IPS-18c (cell line): ENCODE results near the gene C2orf76.

Experiments used
- H3K4me3 ChIP-seq: 2 replicates; pipeline ENCODE4 v1.7.0; 2013; ENCODE audit warnings: low read depth, mild to moderate bottlenecking, low read length, moderate library complexity; ENCODE audit not compliant: insufficient read depth
- H3K9me3 ChIP-seq: one replicate; pipeline ENCODE4 v1.6.1; 2013; ENCODE audit warnings: mild to moderate bottlenecking, low read length, moderate library complexity; ENCODE audit not compliant: control insufficient read depth, insufficient read depth

C2orf76 gene

DNA sequence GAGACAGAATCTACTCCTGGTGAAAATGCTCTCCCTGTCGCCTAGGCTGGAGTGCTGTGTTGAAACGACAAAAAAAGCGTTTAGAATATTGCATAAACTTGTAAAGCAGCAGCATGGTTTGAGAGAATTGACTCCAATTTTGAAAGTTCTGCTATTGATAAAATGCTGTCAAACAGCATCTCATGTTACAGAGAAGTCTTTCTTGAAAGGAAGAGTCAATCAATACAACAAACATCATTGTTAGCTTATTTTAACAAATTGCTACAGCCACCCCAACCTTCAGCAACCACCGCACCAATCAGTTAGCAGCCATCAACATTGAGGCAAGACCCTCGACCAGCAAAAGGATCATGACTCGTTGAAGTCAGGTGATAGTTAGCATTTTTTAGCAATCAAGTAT lies 6.9 kb downstream of the C2orf76 start:
- Histone ChIP-seq H3K9me3 (no peaks in the 10 kb centered on the region), H3K4me3 (no peak overlapping the region)

DNA sequence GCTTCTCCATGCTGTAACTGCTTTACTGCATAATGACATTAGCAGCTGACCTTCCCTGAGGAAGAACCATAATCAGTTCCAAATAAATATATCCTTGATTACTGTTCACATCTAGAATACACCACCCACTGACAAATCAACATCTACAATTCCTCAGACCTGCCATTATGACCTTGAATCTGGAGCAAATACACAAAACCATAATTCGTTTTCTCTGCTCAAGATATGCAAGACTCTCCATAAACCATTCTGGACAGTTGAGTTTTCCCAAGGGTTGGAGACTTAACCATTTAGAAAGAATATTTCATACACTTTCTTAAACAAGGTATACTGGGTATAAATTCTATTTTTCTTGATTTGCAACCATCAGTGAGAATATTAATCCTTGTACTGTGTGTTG lies 11.8 kb downstream of the C2orf76 start:
- Histone ChIP-seq H3K4me3 (no peak overlapping the region), H3K9me3 (no peaks in the 10 kb centered on the region)

DNA sequence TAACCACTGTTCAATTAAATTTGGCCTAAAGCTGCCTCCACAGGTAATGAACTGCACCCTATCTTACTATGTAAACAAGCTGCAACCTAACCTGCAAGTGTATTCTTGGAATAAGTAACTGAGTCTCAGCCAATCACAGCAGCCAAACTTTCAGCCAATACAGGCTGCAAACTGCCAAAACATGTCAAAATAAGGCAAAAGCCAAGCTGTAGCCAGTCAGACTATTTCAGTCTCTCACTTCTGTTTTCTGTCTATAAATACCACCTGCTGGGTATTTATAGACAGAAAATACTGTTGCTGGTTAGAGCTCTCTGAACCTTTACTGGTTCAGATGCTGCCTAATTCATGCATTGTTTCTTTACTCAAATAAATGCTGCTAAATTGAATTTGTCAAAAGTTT lies 14.3 kb downstream of the C2orf76 start:
- Histone ChIP-seq H3K9me3 (no peaks in the 10 kb centered on the region), H3K4me3 (no peak overlapping the region)

GRCh38 chr2:119350311-119350998 lies 16.2 kb downstream of the C2orf76 start:
- Histone ChIP-seq H3K4me3 (no peak overlapping the region), H3K9me3 (no peaks in the 10 kb centered on the region)

GRCh38 chr2:119349289-119349688 lies 17.3 kb downstream of the C2orf76 start:
- Histone ChIP-seq H3K4me3 (no peak overlapping the region), H3K9me3 (no peaks in the 10 kb centered on the region)

DNA sequence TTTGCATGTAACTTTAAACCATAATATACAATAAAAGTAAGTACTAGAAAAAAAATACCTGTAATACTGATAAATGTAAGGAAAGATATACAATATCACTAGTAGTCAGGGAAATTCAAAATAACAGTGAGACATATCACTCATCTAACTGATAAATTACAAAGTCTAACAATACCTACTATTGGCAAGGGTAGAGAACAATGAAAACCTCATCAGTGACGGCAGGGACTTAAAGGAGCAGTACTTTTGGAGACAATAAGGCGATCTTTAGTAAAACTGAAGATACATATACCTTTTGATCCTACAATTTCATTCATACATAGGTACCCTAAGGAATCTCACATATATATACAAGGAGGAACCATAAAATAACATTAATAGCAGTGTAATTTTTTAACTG lies 24.9 kb downstream of the C2orf76 start:
- Histone ChIP-seq H3K9me3 (no peaks in the 10 kb centered on the region), H3K4me3 (no peak overlapping the region)

GRCh38 chr2:119339562-119339923 lies 27.1 kb downstream of the C2orf76 start:
- Histone ChIP-seq H3K4me3 (no peak overlapping the region), H3K9me3 (no peaks in the 10 kb centered on the region)

- H3K9me3 ChIP-seq, result no peaks in the 10 kb centered on the region
- H3K4me3 ChIP-seq, result no peak overlapping the region
Observed at GRCh38 chr2:119338826-119339561, 27.6 kb downstream of the C2orf76 start.

- no peaks in the 10 kb centered on the region for H3K9me3 ChIP-seq
- no peak overlapping the region for H3K4me3 ChIP-seq
Observed at GRCh38 chr2:119338272-119338671, 28.4 kb downstream of the C2orf76 start.

- no peak overlapping the region for H3K4me3 ChIP-seq
- H3K9me3 ChIP-seq, result no peaks in the 10 kb centered on the region
Observed at GRCh38 chr2:119337749-119338148, 28.9 kb downstream of the C2orf76 start.

DNA sequence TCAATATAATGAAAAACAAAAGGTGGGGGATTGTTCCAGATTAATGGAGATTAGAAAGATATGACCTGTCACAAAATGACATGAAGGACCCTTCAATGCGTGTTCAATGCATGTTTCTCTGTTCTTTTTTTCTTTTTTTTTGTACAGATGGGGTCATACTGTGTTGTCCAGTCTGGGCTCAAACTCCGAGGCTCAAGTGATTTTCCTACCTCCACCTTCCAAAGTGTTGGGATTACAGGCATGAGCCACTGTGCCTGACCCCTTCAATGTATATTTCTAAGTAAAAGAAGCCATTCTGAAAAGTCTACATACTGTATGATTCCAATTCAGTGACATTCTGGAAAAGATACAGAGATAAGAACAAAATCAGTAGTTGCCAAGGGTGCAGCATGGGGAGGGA lies 32.8 kb downstream of the C2orf76 start:
- Histone ChIP-seq H3K9me3 (no peaks in the 10 kb centered on the region), H3K4me3 (no peak overlapping the region)

DNA sequence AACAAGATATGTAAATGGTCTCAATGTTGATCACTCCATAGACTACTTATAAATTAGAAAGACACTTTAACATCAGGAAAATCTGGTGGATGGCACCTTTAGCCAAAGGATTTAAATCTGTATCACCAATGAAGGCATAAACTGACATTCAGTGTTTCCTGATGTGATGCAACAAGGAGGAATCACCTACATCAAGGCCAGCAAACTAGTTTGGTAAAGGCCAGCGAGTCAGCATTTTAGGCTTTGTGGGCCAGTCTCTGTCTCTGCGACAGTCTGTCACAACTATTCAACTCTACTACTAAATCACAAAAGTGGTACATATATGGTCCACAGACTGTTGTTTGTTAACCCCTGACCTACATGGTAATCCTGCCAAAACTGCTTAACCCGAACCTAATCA lies 33.3 kb downstream of the C2orf76 start:
- Histone ChIP-seq H3K9me3 (no peaks in the 10 kb centered on the region), H3K4me3 (no peak overlapping the region)

DNA sequence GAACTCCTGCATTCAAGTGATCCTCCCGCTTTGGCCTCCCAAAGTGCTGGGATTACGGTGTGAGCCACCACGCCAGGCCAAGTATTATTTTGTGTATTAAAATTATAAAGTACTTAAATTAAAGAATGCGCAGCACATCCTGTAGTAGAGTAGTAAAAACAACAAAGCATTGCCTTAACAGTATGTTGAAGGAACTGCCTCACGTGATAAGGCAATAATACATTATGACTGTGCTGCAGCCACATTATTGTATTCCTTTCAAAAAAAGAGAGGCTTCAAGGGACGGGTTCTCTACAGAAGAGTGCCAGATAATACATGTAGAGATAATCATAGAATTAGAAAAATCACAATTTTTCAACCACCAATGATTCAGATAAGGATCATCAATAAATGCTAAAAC lies 33.7 kb downstream of the C2orf76 start:
- Histone ChIP-seq H3K9me3 (no peaks in the 10 kb centered on the region), H3K4me3 (no peak overlapping the region)

DNA sequence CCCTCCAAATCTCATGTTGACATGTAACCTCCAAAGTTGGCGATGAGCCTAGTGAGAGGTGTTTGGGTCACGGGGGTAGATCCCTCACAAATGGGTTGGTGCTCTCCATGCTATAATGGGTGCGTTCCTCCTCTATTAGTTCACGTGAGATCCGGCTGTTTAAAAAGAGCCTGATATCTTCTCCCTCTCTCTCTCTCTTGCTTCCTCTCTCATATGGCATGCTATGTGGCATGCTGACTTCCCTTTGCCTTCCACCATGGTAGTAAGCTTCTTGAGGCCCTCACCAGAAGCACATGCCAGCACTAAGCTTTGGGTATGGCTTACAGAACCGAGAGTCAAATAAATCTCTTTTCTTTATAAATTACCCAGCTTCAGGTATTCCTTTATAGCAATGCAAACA lies 39.2 kb downstream of the C2orf76 start:
- Histone ChIP-seq H3K4me3 (no peak overlapping the region), H3K9me3 (no peaks in the 10 kb centered on the region)

DNA sequence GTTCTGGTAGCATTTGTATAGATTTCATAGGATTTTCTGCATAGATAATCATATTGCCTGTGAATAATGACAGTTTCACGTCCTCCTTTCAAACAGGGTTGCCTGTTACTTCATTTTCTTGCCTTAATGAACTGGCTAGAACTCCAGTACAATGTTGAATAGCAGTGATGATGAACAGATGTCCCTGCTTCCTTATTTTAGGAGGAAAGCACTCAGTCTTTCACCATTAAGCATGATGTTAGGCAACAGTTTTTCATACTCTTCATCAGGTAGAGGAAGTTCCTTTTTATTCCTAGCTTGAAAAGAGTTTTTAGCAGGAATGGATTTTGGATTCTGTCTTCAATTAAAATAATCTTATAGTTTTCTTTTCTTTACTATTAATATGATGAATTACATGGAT lies 39.7 kb downstream of the C2orf76 start:
- H3K9me3 ChIP-seq, result no peaks in the 10 kb centered on the region
- no peak overlapping the region for H3K4me3 ChIP-seq

DNA sequence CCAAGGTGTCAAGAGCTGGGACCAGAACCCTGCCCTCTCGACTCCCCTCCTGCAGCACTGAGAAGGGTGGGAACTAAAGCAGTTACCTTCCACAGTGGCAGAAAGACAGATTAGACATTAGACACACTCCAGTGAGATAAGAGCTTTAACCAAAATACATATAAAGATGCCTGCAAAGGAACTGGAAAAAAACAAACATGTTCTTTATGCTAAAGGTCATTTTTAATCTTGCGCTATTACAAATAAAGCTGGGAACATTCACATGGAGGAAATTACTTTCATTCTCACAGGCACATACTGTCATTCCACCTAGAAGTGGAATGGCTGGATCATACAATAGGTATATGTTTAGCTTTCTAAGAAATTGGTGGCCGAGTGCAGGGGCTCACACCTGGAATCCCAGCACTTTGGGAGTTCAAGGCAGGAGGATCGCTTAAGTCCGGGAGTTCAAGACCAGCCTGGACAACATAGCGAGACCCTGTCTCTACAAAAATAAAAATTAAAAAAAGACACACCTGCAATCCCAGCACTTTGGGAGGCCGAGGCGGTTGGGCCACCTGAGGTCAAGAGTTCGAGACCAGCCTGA lies 41.9 kb downstream of the C2orf76 start:
- Histone ChIP-seq H3K4me3 (no peak overlapping the region), H3K9me3 (no peaks in the 10 kb centered on the region)

DNA sequence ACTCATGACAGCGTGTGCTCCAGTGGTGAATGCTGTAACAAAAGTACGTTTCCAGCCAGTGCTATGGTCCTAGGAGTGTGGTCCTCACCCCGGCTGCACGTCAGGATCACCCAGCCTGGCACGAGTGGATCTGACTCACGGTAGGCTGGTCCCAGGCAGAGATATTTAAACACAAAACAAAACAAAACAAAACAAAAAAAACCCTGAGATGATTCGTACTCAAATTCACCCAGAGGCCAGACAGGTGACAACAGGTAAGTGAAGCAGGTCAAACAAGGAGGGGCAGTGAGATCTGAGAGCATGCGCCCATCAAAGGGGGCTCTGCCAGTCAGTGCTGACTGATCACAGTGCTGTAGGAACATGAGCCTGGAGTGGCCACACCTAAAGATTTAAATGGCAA lies 43.2 kb downstream of the C2orf76 start:
- Histone ChIP-seq H3K9me3 (no peaks in the 10 kb centered on the region), H3K4me3 (no peak overlapping the region)

- H3K9me3 ChIP-seq, result no peaks in the 10 kb centered on the region
Observed at GRCh38 chr2:119319593-119319992, 47.0 kb downstream of the C2orf76 start.

More at GRCh38 chr2:119319593-119319992, 47.0 kb downstream of the C2orf76 start:
- no peak overlapping the region for H3K4me3 ChIP-seq
